OCI-LY1 (cell line): Measurements from ENCODE around the gene KIAA0040.

Experiments
- H2AFZ ChIP-seq: fragments of 200-600 bp; sonication (generic), shearing (Covaris generic); 2 replicates; pipeline ENCODE4 v1.6.0; 2014; ENCODE audit warnings: antibody characterized with exemption, mild to moderate bottlenecking, low read length
- H3F3A ChIP-seq: fragments of 200-600 bp; sonication (generic), shearing (Covaris generic); 2 replicates; pipeline ENCODE4 v1.6.0; 2014; ENCODE audit warnings: mild to moderate bottlenecking, antibody characterized with exemption, low read length, moderate library complexity; ENCODE audit not compliant: insufficient read depth
- H3K27ac ChIP-seq: fragments of 200-600 bp; sonication (generic); 2 replicates; pipeline ENCODE4 v1.5.1; 2014; ENCODE audit warnings: low read length, mixed run types, mild to moderate bottlenecking, low read depth; ENCODE audit not compliant: poor library complexity, severe bottlenecking
- H3K27me3 ChIP-seq: fragments of 200-600 bp; sonication (generic); 2 replicates; pipeline ENCODE4 v1.6.0; 2014; ENCODE audit warnings: antibody characterized with exemption, mild to moderate bottlenecking, low read length, moderate library complexity; ENCODE audit not compliant: insufficient read depth
- H3K36me3 ChIP-seq: fragments of 200-600 bp; sonication (generic); 2 replicates; pipeline ENCODE4 v1.6.1; 2014; ENCODE audit warnings: mild to moderate bottlenecking, antibody characterized with exemption, low read length, moderate library complexity, mixed read lengths; ENCODE audit not compliant: insufficient read depth
- H3K4me1 ChIP-seq: fragments of 200-600 bp; sonication (generic); 2 replicates; pipeline ENCODE4 v1.5.1; 2014; ENCODE audit warnings: mild to moderate bottlenecking, low read length, moderate library complexity; ENCODE audit not compliant: insufficient read depth, severe bottlenecking
- H3K4me2 ChIP-seq: fragments of 200-600 bp; sonication (generic), shearing (Covaris generic); 2 replicates; pipeline ENCODE4 v1.6.1; 2014; ENCODE audit warnings: low read length
- H3K4me3 ChIP-seq: fragments of 200-600 bp; sonication (generic); 2 replicates; pipeline ENCODE4 v1.5.1; 2014; ENCODE audit warnings: low read length, low read depth, mild to moderate bottlenecking, mixed read lengths; ENCODE audit not compliant: poor library complexity, severe bottlenecking
- H3K79me2 ChIP-seq: fragments of 200-600 bp; shearing (Covaris generic); 2 replicates; pipeline ENCODE4 v1.6.1; 2016; ENCODE audit warnings: mixed run types, low read length, mixed read lengths; ENCODE audit not compliant: insufficient read depth
- H3K9ac ChIP-seq: fragments of 200-600 bp; sonication (generic), shearing (Covaris generic); 2 replicates; pipeline ENCODE4 v1.6.1; 2014; ENCODE audit warnings: mild to moderate bottlenecking, low read length, mixed read lengths
- H3K9me2 ChIP-seq: fragments of 200-600 bp; sonication (generic), shearing (Covaris generic); 2 replicates; pipeline ENCODE4 v1.6.1; 2014; ENCODE audit warnings: low read depth, mild to moderate bottlenecking, low read length, mixed read lengths
- H3K9me3 ChIP-seq: fragments of 200-600 bp; shearing (Covaris generic); 2 replicates; pipeline ENCODE4 v1.6.1; 2014; ENCODE audit warnings: low read length, mixed read lengths
- H4K20me1 ChIP-seq: fragments of 200-600 bp; sonication (generic), shearing (Covaris generic); 2 replicates; pipeline ENCODE4 v1.6.0; 2016; ENCODE audit warnings: mild to moderate bottlenecking, low read length; ENCODE audit not compliant: insufficient read depth
- CTCF ChIP-seq: fragments of 200-600 bp; sonication (generic), shearing (Covaris generic); IDR thresholded peaks from 2 replicates; pipeline ENCODE4 v1.5.1; 2017; ENCODE audit warnings: mild to moderate bottlenecking, antibody characterized with exemption, low read length, moderate library complexity, mixed read lengths
- EZH2 ChIP-seq: fragments of 200-600 bp; sonication (generic), shearing (Covaris generic); IDR thresholded peaks from 2 replicates; pipeline ENCODE4 v1.8.0; 2017; ENCODE audit warnings: borderline replicate concordance, mixed run types, mild to moderate bottlenecking, antibody characterized with exemption, low read length, moderate library complexity, mixed read lengths

The KIAA0040 gene

GRCh38 chr1:175146529-175147213 lies 45.9 kb downstream of the KIAA0040 start:
- Histone ChIP-seq H3F3A (no peaks in the 10 kb centered on the region), H2AFZ (no peak overlapping the region), H3K9me2 (no peaks in the 10 kb centered on the region), H3K27me3 (no peaks in the 10 kb centered on the region), H3K4me1 (peaks cover 8% of the 10 kb centered on the region), H3K36me3 (no peaks in the 10 kb centered on the region), H3K79me2 (no peaks in the 10 kb centered on the region), H3K4me2 (no peak overlapping the region), H3K9me3 (no peaks in the 10 kb centered on the region), H3K27ac (no peak overlapping the region), H3K9ac (no peak overlapping the region), H3K4me3 (no peak overlapping the region), H4K20me1 (no peaks in the 10 kb centered on the region)
- peak; percentile 80 for TF ChIP-seq CTCF
- no peak for TF ChIP-seq EZH2

- peaks cover 8% of the 10 kb centered on the region for H3K4me1 ChIP-seq
- no peak for TF ChIP-seq EZH2
- TF ChIP-seq CTCF, result no peak
- H3K4me2 ChIP-seq, result no peak overlapping the region
- no peaks in the 10 kb centered on the region for H3K79me2 ChIP-seq
- H3K36me3 ChIP-seq, result no peaks in the 10 kb centered on the region
- H3F3A ChIP-seq, result no peaks in the 10 kb centered on the region
- no peaks in the 10 kb centered on the region for H4K20me1 ChIP-seq
- no peak overlapping the region for H3K9ac ChIP-seq
- no peak overlapping the region for H3K27ac ChIP-seq
- H2AFZ ChIP-seq, result no peak overlapping the region
- no peak overlapping the region for H3K4me3 ChIP-seq
- no peaks in the 10 kb centered on the region for H3K9me3 ChIP-seq
- no peaks in the 10 kb centered on the region for H3K9me2 ChIP-seq
- H3K27me3 ChIP-seq, result no peaks in the 10 kb centered on the region
Observed at GRCh38 chr1:175145899-175146528, 46.6 kb downstream of the KIAA0040 start.

- TF ChIP-seq EZH2, result no peak
- TF ChIP-seq CTCF, result no peak
- Histone ChIP-seq H3K27ac (no peak overlapping the region), H3K36me3 (no peaks in the 10 kb centered on the region), H3K9me2 (no peaks in the 10 kb centered on the region), H3K4me3 (no peak overlapping the region), H3K9ac (no peak overlapping the region), H3K4me1 (peaks cover 8% of the 10 kb centered on the region), H3K27me3 (no peaks in the 10 kb centered on the region), H3K9me3 (no peaks in the 10 kb centered on the region), H3K4me2 (no peak overlapping the region), H2AFZ (no peak overlapping the region), H3F3A (no peaks in the 10 kb centered on the region), H3K79me2 (no peaks in the 10 kb centered on the region), H4K20me1 (no peaks in the 10 kb centered on the region)
Observed at GRCh38 chr1:175138579-175138978, 54.0 kb downstream of the KIAA0040 start.
